Neural cell (in vitro differentiated cells): ENCODE measurements around the gene SYT1.

Experiments used
- CTCF ChIP-seq: fragments of 450-650 bp; IDR thresholded peaks from 2 replicates; pipeline ENCODE4 v1.5.1; 2014; ENCODE audit warnings: antibody characterized with exemption, mild to moderate bottlenecking, moderate library complexity; ENCODE audit not compliant: poor library complexity, severe bottlenecking
- EP300 ChIP-seq: fragments of 450-650 bp; conservative IDR thresholded peaks from 2 replicates; pipeline ENCODE4 v1.6.1; 2014; ENCODE audit warnings: antibody characterized with exemption, mild to moderate bottlenecking, moderate library complexity; ENCODE audit not compliant: poor library complexity, severe bottlenecking
- EZH2 ChIP-seq: fragments of 200-600, 300-800 bp; shearing (Covaris generic), sonication (generic); IDR thresholded peaks from 2 replicates; pipeline ENCODE4 v1.6.1; 2014; ENCODE audit warnings: antibody characterized with exemption, low read length, borderline replicate concordance, mild to moderate bottlenecking; ENCODE audit not compliant: insufficient read depth, poor library complexity, severe bottlenecking
- MXI1 ChIP-seq: fragments of 450-650 bp; conservative IDR thresholded peaks from 2 replicates; pipeline ENCODE4 v1.6.1; 2014; ENCODE audit warnings: antibody characterized with exemption, mild to moderate bottlenecking; ENCODE audit not compliant: poor library complexity, severe bottlenecking
- POLR2AphosphoS5 ChIP-seq: IDR thresholded peaks from 2 replicates; pipeline ENCODE4 v1.6.1; 2012
- RAD21 ChIP-seq: fragments of 450-650 bp; conservative IDR thresholded peaks from 2 replicates; pipeline ENCODE4 v1.6.1; 2014; ENCODE audit warnings: antibody characterized with exemption, mild to moderate bottlenecking, moderate library complexity
- REST ChIP-seq: IDR thresholded peaks from 2 replicates; pipeline ENCODE4 v1.6.1; 2012; ENCODE audit warnings: borderline replicate concordance
- SMC3 ChIP-seq: fragments of 450-650 bp; conservative IDR thresholded peaks from 2 replicates; pipeline ENCODE4 v1.6.1; 2014; ENCODE audit warnings: antibody characterized with exemption, mild to moderate bottlenecking, moderate library complexity; ENCODE audit not compliant: poor library complexity
- TAF1 ChIP-seq: IDR thresholded peaks from 2 replicates; pipeline ENCODE4 v1.6.1; 2012; ENCODE audit warnings: low read depth

DNA sequence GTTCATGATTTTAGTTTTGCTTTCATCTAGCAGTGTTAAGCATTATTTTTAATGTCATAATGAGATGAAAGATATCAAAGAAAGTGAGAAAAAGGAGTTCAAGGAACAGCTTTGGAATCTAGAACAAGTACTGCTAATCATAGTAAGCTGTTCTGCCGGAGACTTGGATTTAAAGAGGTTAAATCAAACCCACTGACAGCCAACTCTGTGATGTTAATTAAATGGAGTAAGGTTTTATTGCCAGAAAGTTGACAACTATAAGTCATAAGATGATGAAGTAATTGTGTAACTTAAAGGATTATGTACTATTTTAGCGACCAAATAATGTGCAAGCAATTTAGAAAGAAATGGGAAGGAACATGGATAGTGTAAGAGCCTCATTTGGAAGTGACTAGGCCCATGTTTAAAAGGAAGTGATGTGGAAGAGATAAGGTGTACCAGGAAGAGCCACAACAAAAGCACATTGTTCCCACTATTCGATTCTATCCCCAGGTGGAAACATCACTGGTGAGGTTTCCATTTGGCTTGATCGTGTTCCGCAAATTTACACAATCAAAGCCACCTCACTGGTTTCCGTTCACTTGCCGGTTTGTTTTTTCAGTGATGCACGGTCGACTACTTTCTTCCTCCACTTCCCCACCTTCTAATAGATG is 437.7 kb downstream of the SYT1 start:
- TF ChIP-seq REST (no peak), CTCF (no peak), EP300 (no peak), POLR2AphosphoS5 (no peak), RAD21 (no peak), TAF1 (no peak), EZH2 (no peak), SMC3 (no peak), MXI1 (no peak)
